GM18870 (cell line): ENCODE data around the gene SLMAP.

Source experiments
- ATAC-seq: cut with Tn5 transposase; IDR thresholded peaks from one replicate; pipeline ENCODE4 v1.9.1; 2021; ENCODE audit warnings: moderate library complexity; ENCODE audit not compliant: unreplicated experiment

Gene SLMAP

GRCh38 chr3:57958642-57959422 is 202.7 kb downstream of the SLMAP start:
- no peak for ATAC-seq

GRCh38 chr3:57959423-57960173 is 203.5 kb downstream of the SLMAP start:
- ATAC-seq: no peak

- no peak for ATAC-seq
Measured at GRCh38 chr3:57960174-57960505, 204.0 kb downstream of the SLMAP start.

- no peak for ATAC-seq
Measured at GRCh38 chr3:57961177-57961827, 205.2 kb downstream of the SLMAP start.

GRCh38 chr3:57961828-57962447 is 205.8 kb downstream of the SLMAP start:
- no peak for ATAC-seq

GRCh38 chr3:57962448-57962834 is 206.3 kb downstream of the SLMAP start:
- ATAC-seq: no peak

GRCh38 chr3:57963811-57964346 is 207.8 kb downstream of the SLMAP start:
- ATAC-seq: no peak

GRCh38 chr3:57966829-57967228 is 210.7 kb downstream of the SLMAP start:
- no peak for ATAC-seq

GRCh38 chr3:57967590-57967989 is 211.5 kb downstream of the SLMAP start:
- ATAC-seq: no peak

GRCh38 chr3:57968501-57968900 is 212.4 kb downstream of the SLMAP start:
- ATAC-seq: no peak

GRCh38 chr3:57971975-57972374 is 215.9 kb downstream of the SLMAP start:
- no peak for ATAC-seq

GRCh38 chr3:57972531-57973111 is 216.5 kb downstream of the SLMAP start:
- ATAC-seq: no peak

- no peak for ATAC-seq
Measured at GRCh38 chr3:57973715-57974477, 217.8 kb downstream of the SLMAP start.

- ATAC-seq: no peak
Measured at GRCh38 chr3:57974796-57975388, 218.8 kb downstream of the SLMAP start.

- no peak for ATAC-seq
Measured at GRCh38 chr3:57977818-57978235, 221.7 kb downstream of the SLMAP start.

GRCh38 chr3:57978316-57978715 is 222.2 kb downstream of the SLMAP start:
- ATAC-seq: no peak
